ENCODE data around the gene AGAP1. TPM values are rescaled to one million over a fixed set of nuclear protein-coding genes. Genes with fewer than 3 reads are reported as not detected.

AGAP1 gene
- total and polyA plus RNA-seq, 7 donors = 10.8 to 42.7 (median 18.6) TPM

DNA sequence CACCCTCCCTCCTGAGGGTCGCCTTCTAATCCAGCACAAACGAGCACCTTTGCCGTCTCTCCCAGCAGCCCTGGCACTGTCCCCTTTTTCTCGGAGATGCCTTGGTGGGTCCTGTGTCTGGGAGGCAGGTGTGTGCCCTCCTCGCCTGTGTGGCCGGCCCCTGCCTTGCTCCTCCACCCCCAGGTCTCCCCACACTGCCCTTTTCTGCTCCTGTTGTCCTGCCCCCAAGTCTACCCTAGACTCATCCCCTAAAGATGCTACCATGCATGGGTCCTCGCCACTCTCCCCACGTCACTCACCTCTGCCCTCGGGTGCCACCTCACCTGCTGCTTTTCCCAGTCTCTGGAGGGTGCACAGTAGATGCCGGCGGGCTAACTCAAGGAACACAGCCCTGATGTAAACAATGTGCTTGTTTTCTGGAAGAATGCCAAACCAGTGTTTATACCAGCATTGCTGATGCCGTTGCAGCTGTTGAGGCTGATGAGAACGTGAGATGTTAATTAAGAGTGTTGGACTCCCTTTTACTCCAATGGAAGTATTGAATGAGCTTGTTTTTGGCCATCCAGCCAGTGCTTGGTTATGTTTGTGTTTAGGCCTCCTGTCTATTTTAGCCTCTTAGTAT lies 223.1 kb downstream of the AGAP1 start:
- H3K4me1 ChIP-seq = peaks cover 0 to 18% (median 6%) of the 10 kb centered on the region in 4 donors
- TF ChIP-seq POLR2AphosphoS5 (IDR thresholded peaks at IDR 0.05) (no peak), POLR2A (IDR thresholded peaks at IDR 0.05) (no peak), EP300 (IDR thresholded peaks at IDR 0.05) (no peak)
- TF ChIP-seq, protein P1, sequence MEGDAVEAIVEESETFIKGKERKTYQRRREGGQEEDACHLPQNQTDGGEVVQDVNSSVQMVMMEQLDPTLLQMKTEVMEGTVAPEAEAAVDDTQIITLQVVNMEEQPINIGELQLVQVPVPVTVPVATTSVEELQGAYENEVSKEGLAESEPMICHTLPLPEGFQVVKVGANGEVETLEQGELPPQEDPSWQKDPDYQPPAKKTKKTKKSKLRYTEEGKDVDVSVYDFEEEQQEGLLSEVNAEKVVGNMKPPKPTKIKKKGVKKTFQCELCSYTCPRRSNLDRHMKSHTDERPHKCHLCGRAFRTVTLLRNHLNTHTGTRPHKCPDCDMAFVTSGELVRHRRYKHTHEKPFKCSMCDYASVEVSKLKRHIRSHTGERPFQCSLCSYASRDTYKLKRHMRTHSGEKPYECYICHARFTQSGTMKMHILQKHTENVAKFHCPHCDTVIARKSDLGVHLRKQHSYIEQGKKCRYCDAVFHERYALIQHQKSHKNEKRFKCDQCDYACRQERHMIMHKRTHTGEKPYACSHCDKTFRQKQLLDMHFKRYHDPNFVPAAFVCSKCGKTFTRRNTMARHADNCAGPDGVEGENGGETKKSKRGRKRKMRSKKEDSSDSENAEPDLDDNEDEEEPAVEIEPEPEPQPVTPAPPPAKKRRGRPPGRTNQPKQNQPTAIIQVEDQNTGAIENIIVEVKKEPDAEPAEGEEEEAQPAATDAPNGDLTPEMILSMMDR (IDR thresholded peaks at IDR 0.05) = no peak

DNA sequence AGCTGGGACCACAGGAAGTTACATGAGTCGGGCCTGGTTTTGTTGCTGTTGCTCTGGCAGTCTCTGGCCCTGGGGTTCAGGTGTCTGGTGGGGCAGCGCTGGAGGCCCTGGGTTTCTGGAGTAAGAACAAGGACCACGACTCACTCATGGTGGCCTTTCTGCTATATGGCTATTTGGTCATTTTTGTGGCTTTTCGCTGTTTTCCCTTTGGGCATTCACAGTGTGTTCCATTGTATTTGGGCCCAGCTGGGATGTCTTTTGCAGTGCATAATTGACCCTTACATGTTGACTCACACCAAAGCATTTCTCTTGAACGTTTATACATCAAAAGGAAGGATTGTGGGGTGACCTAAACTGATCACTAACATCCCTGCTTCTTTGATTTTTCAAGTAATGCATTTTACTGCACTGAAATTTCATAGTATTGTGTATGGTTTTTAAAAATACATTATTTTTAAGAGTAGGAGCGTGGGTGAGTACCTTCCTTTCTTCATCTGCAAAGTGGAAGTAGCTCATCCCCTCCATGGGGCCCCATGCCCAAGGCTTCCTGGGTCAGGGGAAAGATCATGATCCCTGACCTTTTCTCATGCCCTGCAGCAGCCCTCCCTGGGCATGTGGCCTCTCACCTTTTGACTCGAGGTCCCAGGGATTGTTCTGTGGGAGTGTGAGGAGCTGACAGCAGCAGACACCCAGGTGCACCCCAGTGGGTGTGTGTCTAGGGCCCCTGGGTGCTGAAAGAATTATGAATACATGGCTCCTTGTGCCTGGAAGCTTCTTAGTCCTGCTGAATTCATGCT lies 225.5 kb downstream of the AGAP1 start:
- peaks cover 0 to 26% (median 16%) of the 10 kb centered on the region in 4 donors for H3K4me1 ChIP-seq
- no peaks in the 10 kb centered on the region for H3K27me3 ChIP-seq
- TF ChIP-seq, protein P1 (IDR thresholded peaks at IDR 0.05) = no peak
- no peak for TF ChIP-seq EP300 (IDR thresholded peaks at IDR 0.05)
- no peak for TF ChIP-seq POLR2A (IDR thresholded peaks at IDR 0.05)
- no peak for TF ChIP-seq POLR2AphosphoS5 (IDR thresholded peaks at IDR 0.05)
- H3K9me3 ChIP-seq = no peaks in the 10 kb centered on the region
- DNase-seq = no peak
- WGBS, 2 donors = 81 to 84% methylated on average over 7 of the region's 7 CpGs
- intact Hi-C loops (cut with DNase I) = no loop called here
- no peak overlapping the region for H3K4me3 ChIP-seq
- H3K36me3 ChIP-seq = peaks cover 0 to 3% (median 0%) of the 10 kb centered on the region in 4 donors
- H3K27ac ChIP-seq = no peak overlapping the region

More for the DNA sequence above, 223.1 kb downstream of the AGAP1 start:
- Histone ChIP-seq H3K4me3 (no peak overlapping the region), H3K27me3 (no peaks in the 10 kb centered on the region), H3K36me3 (no peaks in the 10 kb centered on the region), H3K27ac (no peak overlapping the region), H3K9me3 (no peaks in the 10 kb centered on the region)
- 69 to 81% methylated on average over 13 of the region's 13 CpGs for WGBS, 2 donors
- DNase-seq = no peak
- intact Hi-C loops (cut with DNase I) = no loop called here

DNA sequence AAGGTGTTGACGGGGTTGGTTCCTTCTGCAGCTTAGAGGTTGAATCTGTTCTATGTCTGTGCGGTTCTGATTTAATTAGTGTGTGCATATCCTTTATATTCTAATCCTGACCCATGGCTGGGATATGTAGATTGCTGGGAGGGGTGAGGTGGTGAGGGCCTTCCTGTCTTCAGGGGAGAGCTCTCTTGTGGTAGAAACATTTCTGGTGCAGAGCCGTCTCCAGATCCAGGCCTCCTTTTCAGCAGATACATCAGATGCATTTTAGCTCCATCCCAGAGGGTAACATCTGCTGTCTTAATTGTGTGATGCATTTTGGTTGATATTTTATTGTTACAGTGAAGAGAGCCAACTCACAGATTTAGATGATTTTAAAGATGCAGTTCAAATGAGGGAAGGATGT lies 227.8 kb downstream of the AGAP1 start:
- 89 to 91% methylated on average over 3 of the region's 3 CpGs for WGBS, 2 donors
- Histone ChIP-seq H3K4me3 (no peak overlapping the region), H3K9me3 (no peaks in the 10 kb centered on the region), H3K36me3 (peaks cover 0 to 3% (median 0%) of the 10 kb centered on the region in 4 donors), H3K4me1 (peaks cover 0 to 46% (median 33%) of the 10 kb centered on the region in 4 donors), H3K27ac (no peak overlapping the region), H3K27me3 (no peaks in the 10 kb centered on the region)
- TF ChIP-seq, protein P1 (IDR thresholded peaks at IDR 0.05) = no peak
- no peak for TF ChIP-seq POLR2AphosphoS5 (IDR thresholded peaks at IDR 0.05)
- no peak for TF ChIP-seq EP300 (IDR thresholded peaks at IDR 0.05)
- TF ChIP-seq POLR2A (IDR thresholded peaks at IDR 0.05) = no peak
- peak; percentile 9 for DNase-seq
- intact Hi-C loops (cut with DNase I) = no loop called here

DNA sequence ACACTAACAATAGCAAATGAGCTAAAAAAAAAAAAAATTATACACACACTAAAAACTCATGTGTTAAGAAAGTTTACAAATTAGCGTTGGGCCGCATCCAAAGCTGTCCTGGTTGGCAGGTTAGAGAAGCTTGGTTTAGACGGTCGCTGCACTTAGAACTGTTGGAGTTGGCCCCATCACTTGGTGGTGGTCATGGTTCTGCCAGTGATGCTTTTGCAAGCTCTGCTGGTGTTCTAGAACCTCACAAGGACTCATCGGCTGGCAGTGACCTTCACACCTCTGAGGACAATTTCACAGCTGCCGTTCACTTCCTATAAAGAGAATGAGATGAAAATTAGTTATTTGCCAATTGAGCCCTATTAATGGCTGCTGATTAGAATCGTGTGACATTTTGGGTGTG lies 229.0 kb downstream of the AGAP1 start:
- Histone ChIP-seq H3K4me3 (no peak overlapping the region), H3K9me3 (no peaks in the 10 kb centered on the region), H3K4me1 (peaks cover 0 to 43% (median 34%) of the 10 kb centered on the region in 4 donors), H3K27ac (no peak overlapping the region), H3K27me3 (no peaks in the 10 kb centered on the region), H3K36me3 (peaks cover 0 to 3% (median 0%) of the 10 kb centered on the region in 4 donors)
- peak; percentile 60 for DNase-seq
- intact Hi-C loops (cut with DNase I) = no loop called here
- TF ChIP-seq, protein P1 (IDR thresholded peaks at IDR 0.05) = no peak
- TF ChIP-seq EP300 (IDR thresholded peaks at IDR 0.05) (no peak), POLR2A (IDR thresholded peaks at IDR 0.05) (no peak), POLR2AphosphoS5 (IDR thresholded peaks at IDR 0.05) (no peak)
- 94 to 95% methylated on average over 7 of the region's 7 CpGs for WGBS, 2 donors

All from sigmoid colon (tissue), 7 donors.